Gastroesophageal sphincter (tissue), 3 donors: ENCODE results near the gene AGRN.

Experiments used
- CTCF ChIP-seq, 4 experiments: fragments of 200-600 bp in 2 of 4; fragments of 450-650 bp in 2 of 4; sonication (generic) in 1 of 4; IDR thresholded peaks; one replicate each; pipeline ENCODE4 v1.5.1; 2017 to 2019; ENCODE audit warnings: antibody characterized with exemption in 4 of 4, mild to moderate bottlenecking in 2 of 4, moderate library complexity in 2 of 4
- EP300 ChIP-seq: sonication (generic); formaldehyde crosslinking; IDR thresholded peaks from one replicate; pipeline ENCODE4 v1.6.1; 2017; ENCODE audit warnings: antibody characterized with exemption, mild to moderate bottlenecking
- POLR2A ChIP-seq, 2 donors: fragments of 450-650 bp; IDR thresholded peaks; one replicate each; pipeline ENCODE4 v1.6.1; 2017; ENCODE audit warnings: antibody characterized with exemption in 2 of 2, mild to moderate bottlenecking in 2 of 2, moderate library complexity in 1 of 2
- POLR2AphosphoS5 ChIP-seq: sonication (generic); formaldehyde crosslinking; IDR thresholded peaks from one replicate; pipeline ENCODE4 v1.6.1; 2017; ENCODE audit warnings: antibody characterized with exemption

GRCh38 chr1:1033009-1033587 lies 13.2 kb downstream of the AGRN start:
- TF ChIP-seq POLR2A (IDR thresholded peaks at IDR 0.05) (no peak), CTCF (IDR thresholded peaks at IDR 0.05) (peak in 3 of 4 experiments; percentile 55 to 83 (median 60)), POLR2AphosphoS5 (no peak), EP300 (no peak)
